H1 (cell line): Measurements from ENCODE around the gene SP9. TPM values are rescaled to one million over a fixed set of nuclear protein-coding genes. Genes with fewer than 3 reads are reported as not detected.

ENCODE experiments used
- CTCF ChIA-PET: fragments of 300-600 bp; sonication (Branson Sonifier 250); formaldehyde crosslinking; loops from one replicate; lab custom pipeline; 2021; ENCODE audit not compliant: partially characterized antibody; lab: Charles Lee
- POLR2A ChIA-PET: fragments of 300-600 bp; sonication (Branson Sonifier 250); formaldehyde crosslinking; loops from one replicate; lab custom pipeline; 2021; ENCODE audit warnings: inconsistent platforms; ENCODE audit not compliant: partially characterized antibody; lab: Charles Lee
- DNase-seq, 2 experiments: peaks; one replicate each; pipeline versions ENCODE4 v3.0.0 to v3.0.0-alpha.2; 2010 to 2022; ENCODE audit warnings: low spot score in 2 of 2, low read depth in 1 of 2, mixed read lengths in 1 of 2
- FAIRE-seq: peaks from 2 replicates; lab custom pipeline; 2011; peaks lifted over from hg19 to GRCh38; lab: Jason Lieb, UNC
- H2AFZ ChIP-seq: 2 replicates; pipeline ENCODE4 v1.8.1; 2012; ENCODE audit warnings: low read length, inconsistent platforms
- H2AK5ac ChIP-seq: 2 replicates; pipeline ENCODE4 v1.6.1; 2013; ENCODE audit warnings: low read depth, low read length
- H2BK120ac ChIP-seq: replicated peaks from 2 replicates; pipeline ENCODE3; 2013; ENCODE audit warnings: low read depth, low read length, inconsistent platforms
- H2BK12ac ChIP-seq: 2 replicates; pipeline ENCODE4 v1.6.1; 2013; ENCODE audit warnings: low read depth, low read length
- H2BK15ac ChIP-seq: 2 replicates; pipeline ENCODE4 v1.6.1; 2013; ENCODE audit warnings: low read length
- H2BK20ac ChIP-seq: 2 replicates; pipeline ENCODE4 v1.6.1; 2013; ENCODE audit warnings: low read length
- H2BK5ac ChIP-seq: 2 replicates; pipeline ENCODE4 v1.6.1; 2013; ENCODE audit warnings: low read depth, low read length
- H3K14ac ChIP-seq: 2 replicates; pipeline ENCODE4 v1.6.1; 2013; ENCODE audit warnings: inconsistent platforms; ENCODE audit not compliant: insufficient read length
- H3K18ac ChIP-seq: 2 replicates; pipeline ENCODE4 v1.6.1; 2013; ENCODE audit warnings: low read length; ENCODE audit errors: extremely low read depth
- H3K23ac ChIP-seq: 2 replicates; pipeline ENCODE4 v1.6.1; 2013; ENCODE audit warnings: inconsistent platforms; ENCODE audit not compliant: insufficient read length
- H3K23me2 ChIP-seq: 2 replicates; pipeline ENCODE4 v1.6.1; 2013; ENCODE audit warnings: low read depth, low read length
- H3K27ac ChIP-seq: 2 replicates; pipeline ENCODE4 v1.6.1; 2011; ENCODE audit warnings: low read depth, low read length, inconsistent platforms
- H3K27me3 ChIP-seq, 4 experiments: replicated peaks in 1 of 4; 1 replicate in 1 of 4; 2 replicates in 3 of 4; pipeline versions ENCODE4 v1.6.1 to v1.8.1; 2011 to 2013; ENCODE audit warnings: low read length in 3 of 4, mild to moderate bottlenecking in 3 of 4, inconsistent platforms in 2 of 4, mixed read lengths in 2 of 4, moderate library complexity in 1 of 4; ENCODE audit not compliant: control insufficient read depth in 3 of 4, insufficient read depth in 3 of 4; ENCODE audit errors: extremely low read depth in 1 of 4
- H3K36me3 ChIP-seq, 4 experiments: 2 replicates each; pipeline versions ENCODE4 v1.6.1 to v1.8.1; 2011 to 2013; ENCODE audit warnings: mild to moderate bottlenecking in 4 of 4, low read length in 3 of 4, moderate library complexity in 2 of 4, control low read depth in 1 of 4, inconsistent platforms in 1 of 4; ENCODE audit not compliant: insufficient read depth in 4 of 4, control insufficient read depth in 2 of 4
- H3K4ac ChIP-seq: replicated peaks from 2 replicates; pipeline ENCODE3; 2013; ENCODE audit warnings: low read length, low read depth, mixed read lengths, inconsistent platforms; ENCODE audit not compliant: insufficient read length
- H3K4me1 ChIP-seq, 4 experiments: replicated peaks in 1 of 4; 1 replicate in 1 of 4; 2 replicates in 3 of 4; pipeline versions ENCODE4 v1.6.1 to v1.8.1; 2011 to 2013; ENCODE audit warnings: low read length in 3 of 4, inconsistent platforms in 2 of 4, mixed read lengths in 1 of 4; ENCODE audit not compliant: insufficient read depth in 4 of 4, control insufficient read depth in 3 of 4
- H3K4me2 ChIP-seq, 2 experiments: 2 replicates each; pipeline versions ENCODE4 v1.6.1 to v1.8.1; 2011 to 2013; ENCODE audit warnings: low read depth in 2 of 2, low read length in 2 of 2, control low read depth in 1 of 2, inconsistent platforms in 1 of 2, mild to moderate bottlenecking in 1 of 2; ENCODE audit not compliant: insufficient read depth in 1 of 2
- H3K4me3 ChIP-seq, 4 experiments: fragments of 200-600, 300-600 bp in 1 of 4; sonication (generic), shearing (Covaris generic), sonication (Bioruptor Twin) in 1 of 4; 2 replicates each; pipeline versions ENCODE4 v1.5.1 to v1.8.1; 2011 to 2016; ENCODE audit warnings: low read length in 4 of 4, low read depth in 3 of 4, control low read depth in 2 of 4, inconsistent platforms in 2 of 4, mild to moderate bottlenecking in 2 of 4, mixed read lengths in 1 of 4, moderate library complexity in 1 of 4; ENCODE audit not compliant: insufficient read depth in 2 of 4; ENCODE audit errors: extremely low read depth in 1 of 4
- H3K56ac ChIP-seq: replicated peaks from 2 replicates; pipeline ENCODE3; 2013; ENCODE audit warnings: low read depth, mild to moderate bottlenecking, mixed read lengths, low read length, inconsistent platforms; ENCODE audit not compliant: insufficient read length
- H3K79me1 ChIP-seq: 2 replicates; pipeline ENCODE4 v1.6.1; 2013; ENCODE audit warnings: low read depth, low read length, control low read depth
- H3K79me2 ChIP-seq, 2 experiments: 2 replicates each; pipeline versions ENCODE4 v1.6.1 to v1.8.1; 2012 to 2013; ENCODE audit warnings: low read length in 2 of 2, mild to moderate bottlenecking in 2 of 2, inconsistent platforms in 1 of 2; ENCODE audit not compliant: insufficient read depth in 2 of 2, control insufficient read depth in 1 of 2
- H3K9ac ChIP-seq, 4 experiments: replicated peaks in 1 of 4; 1 replicate in 1 of 4; 2 replicates in 3 of 4; pipeline versions ENCODE4 v1.6.1 to v1.8.1; 2011 to 2013; ENCODE audit warnings: low read depth in 3 of 4, low read length in 3 of 4, control low read depth in 2 of 4, mild to moderate bottlenecking in 2 of 4, moderate library complexity in 2 of 4, inconsistent platforms in 1 of 4; ENCODE audit errors: extremely low read depth in 1 of 4
- H3K9me3 ChIP-seq, 2 experiments: 2 replicates each; pipeline versions ENCODE4 v1.6.1 to v1.8.1; 2012 to 2013; ENCODE audit warnings: mild to moderate bottlenecking in 2 of 2, moderate library complexity in 2 of 2, control low read depth in 1 of 2, inconsistent platforms in 1 of 2, low read depth in 1 of 2, low read length in 1 of 2, mixed read lengths in 1 of 2; ENCODE audit not compliant: insufficient read depth in 2 of 2
- H4K20me1 ChIP-seq, 2 experiments: replicated peaks in 1 of 2; 2 replicates each; pipeline versions ENCODE3 to v1.8.1; 2011 to 2013; ENCODE audit warnings: inconsistent platforms in 2 of 2, low read length in 2 of 2, mild to moderate bottlenecking in 1 of 2; ENCODE audit not compliant: insufficient read depth in 2 of 2, control insufficient read depth in 1 of 2
- H4K5ac ChIP-seq: 2 replicates; pipeline ENCODE4 v1.6.1; 2013; ENCODE audit warnings: low read length, low read depth, mixed read lengths, inconsistent platforms; ENCODE audit not compliant: insufficient read length
- H4K8ac ChIP-seq: 2 replicates; pipeline ENCODE4 v1.8.0; 2013; ENCODE audit warnings: mild to moderate bottlenecking, moderate library complexity, low read length, inconsistent platforms; ENCODE audit not compliant: insufficient read depth; ENCODE audit errors: extremely low read depth
- H4K91ac ChIP-seq: replicated peaks from 2 replicates; pipeline ENCODE3; 2013; ENCODE audit warnings: low read length, mixed read lengths, inconsistent platforms; ENCODE audit not compliant: insufficient read length
- BACH1 ChIP-seq: IDR thresholded peaks from 2 replicates; pipeline ENCODE4 v1.6.1; 2012; ENCODE audit warnings: low read length, improper control_type of control experiment
- EZH2 ChIP-seq: fragments of 200-600 bp; sonication (generic); IDR thresholded peaks from 2 replicates; pipeline ENCODE4 v1.7.1; 2012; ENCODE audit warnings: low read depth, mild to moderate bottlenecking, moderate library complexity, low read length, inconsistent platforms; ENCODE audit not compliant: severe bottlenecking
- KDM1A ChIP-seq: fragments of 200-600, 300-600 bp; sonication (generic); IDR thresholded peaks from 2 replicates; pipeline ENCODE4 v1.7.1; 2016; ENCODE audit warnings: mild to moderate bottlenecking, low read length, borderline replicate concordance
- RNF2 ChIP-seq: fragments of 200-900, 300-1000 bp; sonication (generic); IDR thresholded peaks from 2 replicates; pipeline ENCODE4 v1.7.1; 2016; ENCODE audit warnings: borderline replicate concordance, low read depth, mild to moderate bottlenecking, antibody characterized with exemption, low read length; ENCODE audit not compliant: poor library complexity, severe bottlenecking; ENCODE audit errors: missing control alignments
- SUZ12 ChIP-seq: fragments of 200-600 bp; sonication (generic); IDR thresholded peaks from 2 replicates; pipeline ENCODE4 v1.6.1; 2012; ENCODE audit warnings: mild to moderate bottlenecking, inconsistent platforms, low read length, moderate library complexity, mixed read lengths
- TEAD4 ChIP-seq: IDR thresholded peaks from 2 replicates; pipeline ENCODE4 v1.6.1; 2012; ENCODE audit warnings: low read depth, low read length, inconsistent platforms, mixed read lengths
- WGBS, 2 experiments: shearing (Covaris generic) in 1 of 2; methylation state at CpG; one replicate each; pipeline versions ENCODE4 v1.1.6 to v1.1.7; 2013 to 2015; ENCODE audit warnings: low lambda C conversion rate in 2 of 2, mixed read lengths in 2 of 2, inconsistent platforms in 1 of 2, low coverage in 1 of 2, missing lambda C conversion rate in 1 of 2; ENCODE audit not compliant: insufficient replicate concordance in 2 of 2, insufficient coverage in 1 of 2, insufficient read length in 1 of 2; ENCODE audit errors: extremely low coverage in 1 of 2, missing lambda C conversion rate in 1 of 2; 5-methylcytosine and 5-hydroxymethylcytosine counted together
- polyA plus RNA-seq, 7 experiments: library from polyadenylated mRNA; depleted of rRNA in 3 of 7; stranded (reverse) in 5 of 7; unstranded in 2 of 7; fragments of >200 nt in 5 of 7; fragments of 200-250 nt in 2 of 7; gene quantifications; 1 replicate in 5 of 7; 2 replicates in 1 of 7; 4 replicates in 1 of 7; pipeline versions ENCODE4 v1.2.1 to v1.2.3, GENCODE V29; 2011 to 2013; ENCODE audit warnings: missing spikeins in 2 of 7, mixed read lengths in 2 of 7
- total RNA-seq: library from RNA; stranded (reverse); fragmentation: NEBNext Ultra II Directional; extraction: Animal tissue kit (Norgen Biotek cat#: 25700); gene quantifications from 2 replicates; pipeline ENCODE4 v1.2.1, GENCODE V29; 2021

SP9 gene
- total and polyA plus RNA-seq, 2 of the 8 experiments (the other 6 are each of a cell fraction or from before 2014, with no cell fraction given) = 0.03 to 0.11 TPM

DNA sequence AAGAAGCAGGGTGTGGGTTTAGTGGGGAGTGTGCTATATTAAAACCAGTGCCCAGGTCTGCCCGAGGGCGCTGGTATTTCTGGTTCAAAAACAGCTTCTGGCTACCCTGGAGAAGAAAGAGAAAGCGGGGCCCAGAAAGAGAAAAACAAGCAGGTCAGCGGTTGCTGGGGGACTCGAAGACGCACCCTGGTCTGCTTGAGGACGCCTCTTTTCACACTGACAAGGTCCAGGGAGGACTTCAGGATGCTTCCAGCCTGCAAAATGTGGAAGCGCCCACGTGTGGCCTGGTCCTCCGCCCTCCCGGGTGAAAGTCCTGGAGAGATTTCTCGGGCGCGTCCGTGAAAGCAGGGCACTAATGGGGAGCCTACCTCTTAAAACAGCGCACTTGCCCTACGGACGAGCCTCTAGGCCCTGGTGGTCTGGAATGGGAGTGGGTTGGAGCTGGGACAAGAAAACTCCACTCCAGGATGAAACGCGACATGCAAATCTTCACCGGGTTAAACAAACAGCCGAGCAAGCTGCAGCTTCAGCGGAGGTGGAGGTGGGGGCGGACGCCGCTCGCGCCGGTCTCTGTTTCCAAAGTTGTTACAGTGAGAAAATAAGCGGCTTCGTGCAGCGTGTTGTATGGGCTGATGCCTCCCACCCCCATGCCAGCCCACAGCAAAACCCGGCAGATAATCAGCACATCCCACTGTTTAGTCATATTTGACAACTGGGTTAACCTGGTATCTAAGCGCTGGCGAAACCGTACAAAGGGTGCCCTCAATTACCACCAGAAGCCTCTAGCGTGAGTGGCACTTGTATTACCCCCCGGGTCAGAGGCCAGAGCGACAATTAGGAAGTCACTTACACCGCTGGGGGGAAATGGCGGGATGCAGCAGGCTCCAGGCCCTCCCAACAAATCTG, 1.1 kb upstream of the SP9 start:
- POLR2A ChIA-PET = interaction anchor here (1.9 kb wide), 1 partner anchor 10 kb away, joined by 5 read pairs; no protein-coding TSS in a partner anchor
- H3K18ac ChIP-seq = no peak overlapping the region
- H2BK5ac ChIP-seq = no peak overlapping the region; the same call in 1 of the 2 replicates
- TF ChIP-seq BACH1 (no peak), RNF2 (peak; percentile 74), KDM1A (no peak), TEAD4 (no peak), SUZ12 (peak; percentile 99), EZH2 (peak; percentile 98)
- H3K27me3 ChIP-seq = peaks cover 63 to 98% (median 90%) of the 10 kb centered on the region in 4 experiments
- peaks cover 11 to 40% (median 22%) of the 10 kb centered on the region in 4 experiments for H3K4me1 ChIP-seq
- H2BK15ac ChIP-seq = peak overlapping the region; percentile 16; the same call in 1 of the 2 replicates
- no peak overlapping the region for H2AFZ ChIP-seq
- no peaks in the 10 kb centered on the region for H3K79me2 ChIP-seq
- H3K23ac ChIP-seq = no peak overlapping the region
- no peak overlapping the region for H4K91ac ChIP-seq
- H4K8ac ChIP-seq = no peak overlapping the region
- H3K27ac ChIP-seq = no peak overlapping the region
- H3K4ac ChIP-seq = no peak overlapping the region
- H2AK5ac ChIP-seq = no peak overlapping the region; the same call in 1 of the 2 replicates
- 4% methylated on average over 41 of the region's 41 CpGs; no CpG with 5 or more reads in 1 of the 2 experiments for WGBS, 2 experiments
- DNase-seq (peak in 1 of 2 experiments; percentile 65), FAIRE-seq (no peak)
- CTCF ChIA-PET = interaction anchor here (0.7 to 1.6 kb wide), 3 partner anchors 7 to 282 kb away, joined by 3 to 9 read pairs (median 4); no protein-coding TSS in a partner anchor
- no peak overlapping the region for H3K14ac ChIP-seq
- H3K23me2 ChIP-seq = peaks cover 18% of the 10 kb centered on the region; the same call in 1 of the 2 replicates
- H3K9ac ChIP-seq = no peak overlapping the region
- H3K56ac ChIP-seq = no peak overlapping the region
- peak overlapping the region in 3 of 4 experiments; percentile 7 to 51 (median 19); a peak in 5 of 8 replicates for H3K4me3 ChIP-seq
- peaks cover 3 to 11% of the 10 kb centered on the region in 2 experiments for H4K20me1 ChIP-seq
- peak overlapping the region; percentile 67 to 84 for H3K4me2 ChIP-seq
- no peaks in the 10 kb centered on the region for H3K9me3 ChIP-seq
- H2BK20ac ChIP-seq = no peak overlapping the region
- no peaks in the 10 kb centered on the region for H3K79me1 ChIP-seq
- H4K5ac ChIP-seq = no peak overlapping the region
- H3K36me3 ChIP-seq = no peaks in the 10 kb centered on the region; a peak in 1 of 8 replicates
- H2BK120ac ChIP-seq = no peak overlapping the region
- H2BK12ac ChIP-seq = peak overlapping the region; percentile 85; the same call in 1 of the 2 replicates
